ENCODE results near the gene ADI1.

Gene ADI1

GRCh38 chr2:3529316-3530025, 10.1 kb upstream of the ADI1 start:
- no peak overlapping the region for H3K27ac ChIP-seq (replicated peaks)
- H3K27me3 ChIP-seq (ENCODE audit: insufficient read depth, poor library complexity, severe bottlenecking), result no peaks in the 10 kb centered on the region
- no peak overlapping the region for H3K4me3 ChIP-seq (replicated peaks; ENCODE audit: insufficient read depth, low read length)
- TF ChIP-seq SPI1 (IDR thresholded peaks at IDR 0.05; ENCODE audit: borderline replicate concordance, low read depth), result no peak
- no peak for TF ChIP-seq CTCF (IDR thresholded peaks at IDR 0.05; ENCODE audit: insufficient read depth, low read length)
- no peak for TF ChIP-seq POLR2AphosphoS5 (IDR thresholded peaks at IDR 0.05; ENCODE audit: low read depth)
- TF ChIP-seq GABPA (IDR thresholded peaks at IDR 0.05; ENCODE audit: low read depth), result no peak
- no peak for TF ChIP-seq REST (IDR thresholded peaks at IDR 0.05; ENCODE audit: insufficient replicate concordance, low read depth)
- no peak for DNase-seq (ENCODE audit: low read depth in 1 of 2, low spot score in 1 of 2)

GRCh38 chr2:3527886-3528785, 8.8 kb upstream of the ADI1 start:
- DNase-seq (ENCODE audit: low read depth in 1 of 2, low spot score in 1 of 2), result no peak
- TF ChIP-seq GABPA (IDR thresholded peaks at IDR 0.05; ENCODE audit: low read depth), result no peak
- TF ChIP-seq SPI1 (IDR thresholded peaks at IDR 0.05; ENCODE audit: borderline replicate concordance, low read depth), result no peak
- no peak for TF ChIP-seq POLR2AphosphoS5 (IDR thresholded peaks at IDR 0.05; ENCODE audit: low read depth)
- TF ChIP-seq CTCF (IDR thresholded peaks at IDR 0.05; ENCODE audit: insufficient read depth, low read length), result no peak
- Histone ChIP-seq H3K27me3 (ENCODE audit: insufficient read depth, poor library complexity, severe bottlenecking) (no peaks in the 10 kb centered on the region), H3K4me3 (replicated peaks; ENCODE audit: insufficient read depth, low read length) (no peak overlapping the region), H3K27ac (replicated peaks) (no peak overlapping the region)

GRCh38 chr2:3526871-3527270, 7.5 kb upstream of the ADI1 start:
- Histone ChIP-seq H3K4me3 (replicated peaks; ENCODE audit: insufficient read depth, low read length) (no peak overlapping the region), H3K27ac (replicated peaks) (no peak overlapping the region), H3K27me3 (ENCODE audit: insufficient read depth, poor library complexity, severe bottlenecking) (no peaks in the 10 kb centered on the region)
- TF ChIP-seq SPI1 (IDR thresholded peaks at IDR 0.05; ENCODE audit: borderline replicate concordance, low read depth) (no peak), CTCF (IDR thresholded peaks at IDR 0.05; ENCODE audit: insufficient read depth, low read length) (no peak), REST (IDR thresholded peaks at IDR 0.05; ENCODE audit: insufficient replicate concordance, low read depth) (no peak), POLR2AphosphoS5 (IDR thresholded peaks at IDR 0.05; ENCODE audit: low read depth) (no peak), GABPA (IDR thresholded peaks at IDR 0.05; ENCODE audit: low read depth) (no peak)
- DNase-seq (ENCODE audit: low read depth in 1 of 2, low spot score in 1 of 2), result no peak

Measured in HL-60 (cell line).